Right renal cortex interstitium (tissue), 3 donors: ENCODE results near the gene RPL35. TPM values are rescaled to one million over a fixed set of nuclear protein-coding genes. Genes with fewer than 3 reads are reported as not detected.

Source experiments
- DNase-seq, 3 donors: peaks; one replicate each; pipeline ENCODE4 v3.0.0-alpha.2; 2013; ENCODE audit warnings: low read depth in 3 of 3, low spot score in 2 of 3
- polyA plus RNA-seq, 3 donors: library from polyadenylated mRNA; unstranded; fragments of 120-200 nt; gene quantifications; one replicate each; pipeline ENCODE4 v1.2.1, GENCODE V29; 2013; ENCODE audit not compliant: insufficient read length in 3 of 3

Gene RPL35
- 100 to 1,000 TPM; 727 to 776 (median 751) TPM for polyA plus RNA-seq

DNA sequence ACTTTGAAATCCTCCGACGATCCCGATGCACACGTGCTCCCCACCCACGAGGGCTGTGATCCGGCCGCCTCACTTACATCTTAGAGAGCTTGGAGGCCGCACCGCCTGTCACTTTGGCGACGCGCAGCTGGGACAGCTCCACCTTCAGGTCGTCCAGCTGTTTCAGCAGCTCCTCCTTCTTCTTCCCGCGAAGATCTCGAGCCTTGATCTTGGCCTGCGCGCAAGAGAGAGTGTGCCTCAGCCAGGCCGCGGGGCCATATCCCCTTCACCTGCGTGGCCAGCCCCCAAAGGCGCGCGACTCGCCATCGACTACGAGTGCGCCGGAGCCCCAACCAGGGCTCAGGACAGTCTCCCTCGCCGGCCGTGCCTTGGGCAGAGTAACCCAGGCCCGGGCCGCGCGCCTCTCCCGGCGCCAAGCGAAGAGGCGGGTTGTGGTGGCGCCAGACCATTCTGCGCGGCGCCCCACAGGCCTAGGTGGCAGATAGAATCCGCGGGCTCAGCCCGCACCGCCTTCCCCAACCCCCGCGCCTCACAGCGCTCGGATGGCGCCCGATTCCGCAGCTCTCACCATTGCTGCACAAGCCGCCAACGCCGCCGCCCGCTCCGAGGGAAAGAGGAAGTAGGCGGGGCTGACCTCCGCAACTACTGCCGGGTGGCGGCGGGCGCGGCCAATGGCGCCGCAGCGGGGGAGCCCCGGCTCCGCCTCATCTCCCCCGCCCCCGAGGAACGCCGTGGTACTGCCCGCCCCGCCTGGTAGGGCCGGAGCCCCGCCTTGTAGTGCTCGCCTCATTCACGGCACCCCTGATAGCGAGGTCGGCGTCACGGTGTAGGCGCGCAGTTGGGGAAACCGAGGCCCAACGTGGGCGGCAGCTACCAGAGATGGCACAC is at the start of gene RPL35, which contains the start of gene ARPC5L:
RPL35 (minus strand) TSS at position 616 of the 888 bp plus-strand sequence; CDS start at position 571, 45 bp downstream.
ARPC5L (plus strand) TSS at position 789 of the 888 bp plus-strand sequence. CDS start 7,161 bp downstream, outside the sequence.
- DNase-seq, result peak; percentile 77 to 89 (median 82)

GRCh38 chr9:124908098-124908497 is 46.3 kb upstream of the RPL35 start:
- no peak for DNase-seq

GRCh38 chr9:124906966-124907365 is 45.2 kb upstream of the RPL35 start:
- no peak for DNase-seq

GRCh38 chr9:124899845-124900244 is 38.1 kb upstream of the RPL35 start:
- no peak for DNase-seq

GRCh38 chr9:124897570-124898460 is 36.1 kb upstream of the RPL35 start:
- DNase-seq, result no peak

DNA sequence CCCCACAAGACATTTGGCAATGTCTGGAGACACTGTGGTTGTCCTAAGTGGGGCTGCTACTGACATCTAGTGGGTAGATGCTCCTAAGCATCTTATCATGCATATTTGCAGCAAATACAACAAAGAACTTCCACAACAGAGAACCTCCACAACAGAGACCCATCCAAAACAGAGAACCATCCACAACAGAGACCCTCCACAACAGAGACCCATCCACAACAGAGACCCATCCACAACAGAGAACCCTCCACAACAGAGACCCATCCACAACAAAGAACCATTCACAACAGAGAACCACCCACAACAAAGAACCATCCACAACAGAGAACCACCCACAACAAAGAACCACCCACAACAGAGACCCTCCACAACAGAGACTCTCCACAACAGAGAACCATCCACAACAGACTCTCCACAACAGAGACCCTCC is 33.0 kb upstream of the RPL35 start:
- no peak for DNase-seq

- no peak for DNase-seq
These were observed 32.4 kb upstream of the RPL35 start for GRCh38 chr9:124894035-124894740.

DNA sequence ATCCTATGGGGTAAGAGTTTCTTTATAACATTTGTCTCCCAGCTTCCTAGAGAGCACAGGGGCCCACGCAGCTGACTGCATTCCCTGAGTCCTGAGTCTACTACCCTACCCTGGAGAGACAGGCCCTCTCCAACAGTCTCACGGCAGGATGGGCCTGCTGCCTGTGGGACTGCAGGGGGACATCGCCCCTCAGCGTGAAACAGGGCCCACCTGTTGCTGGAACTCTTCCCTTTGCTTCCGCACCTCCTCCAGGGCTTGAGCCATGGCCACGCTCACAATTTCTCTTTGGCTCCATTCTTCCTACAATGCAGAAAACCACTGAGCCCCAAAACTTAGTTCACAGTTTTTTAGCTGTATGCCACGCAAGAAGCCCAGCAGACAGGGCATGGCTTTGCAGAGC is 28.4 kb upstream of the RPL35 start:
- no peak for DNase-seq

- DNase-seq, result no peak
These were observed 27.2 kb upstream of the RPL35 start for GRCh38 chr9:124889006-124889405.

DNA sequence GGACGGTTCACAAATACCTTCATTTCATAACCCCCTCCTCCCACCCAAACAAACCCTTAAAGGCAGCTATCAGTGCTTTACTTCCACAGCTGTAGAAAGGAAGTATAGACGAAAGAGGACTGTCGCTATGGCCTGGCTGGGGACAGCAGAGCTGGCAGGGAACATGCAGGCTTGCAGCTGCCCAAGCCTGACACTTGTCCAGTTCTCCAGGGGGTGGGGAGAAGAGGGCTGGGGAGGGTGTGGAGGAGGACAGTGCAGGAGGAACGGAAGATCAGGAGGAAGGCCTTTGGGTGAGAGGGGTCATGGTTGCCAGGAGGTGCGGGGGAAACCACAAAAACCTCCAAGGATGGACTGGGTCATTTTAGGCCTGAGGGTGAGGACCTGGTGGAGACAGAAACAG is 26.1 kb upstream of the RPL35 start:
- DNase-seq, result no peak

- DNase-seq, result no peak
These were observed 25.2 kb upstream of the RPL35 start for GRCh38 chr9:124886866-124887492.

GRCh38 chr9:124886461-124886860 is 24.7 kb upstream of the RPL35 start:
- no peak for DNase-seq

DNA sequence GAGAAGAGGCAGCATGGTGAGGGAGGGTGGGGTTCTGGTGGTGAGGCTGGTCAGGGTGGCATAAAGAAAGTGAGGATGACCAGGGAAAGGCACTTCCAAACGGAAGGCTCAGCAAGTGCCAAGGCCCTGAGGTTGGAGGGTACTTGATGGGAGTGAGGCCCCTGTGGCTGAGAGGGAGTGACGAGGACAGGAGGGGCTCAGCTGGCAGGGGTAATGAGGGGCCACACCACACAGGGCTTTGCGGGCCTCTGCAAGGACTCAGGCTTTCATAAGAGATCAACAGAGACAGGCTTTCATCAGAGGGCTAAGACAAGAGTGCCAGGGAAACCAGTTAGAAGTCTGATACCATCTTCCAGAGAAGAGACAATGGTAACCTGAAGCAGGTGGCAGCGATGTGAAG is 23.8 kb upstream of the RPL35 start:
- no peak for DNase-seq

DNA sequence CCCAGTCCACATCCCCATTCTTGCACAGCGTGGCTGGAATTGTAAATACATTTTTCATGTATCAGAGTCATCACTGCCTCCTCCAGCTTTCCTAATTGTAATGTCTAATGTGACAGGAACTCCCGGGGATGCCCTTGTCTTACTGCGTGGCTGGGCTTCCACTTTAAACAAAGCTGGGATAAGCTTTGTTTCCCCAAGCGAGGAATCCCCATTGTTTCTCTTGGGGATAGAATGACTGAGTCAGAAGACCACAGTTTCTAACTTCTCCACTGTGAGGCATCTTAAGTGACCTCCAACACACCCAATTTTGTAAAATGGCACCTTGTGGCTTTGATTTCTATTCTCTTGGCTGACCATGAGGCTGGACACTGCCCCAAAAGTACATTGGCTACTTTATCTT is 22.6 kb upstream of the RPL35 start:
- no peak for DNase-seq

GRCh38 chr9:124882231-124882630 is 20.5 kb upstream of the RPL35 start:
- DNase-seq, result no peak

- DNase-seq, result no peak
These were observed 19.5 kb upstream of the RPL35 start for GRCh38 chr9:124881138-124881743.

DNA sequence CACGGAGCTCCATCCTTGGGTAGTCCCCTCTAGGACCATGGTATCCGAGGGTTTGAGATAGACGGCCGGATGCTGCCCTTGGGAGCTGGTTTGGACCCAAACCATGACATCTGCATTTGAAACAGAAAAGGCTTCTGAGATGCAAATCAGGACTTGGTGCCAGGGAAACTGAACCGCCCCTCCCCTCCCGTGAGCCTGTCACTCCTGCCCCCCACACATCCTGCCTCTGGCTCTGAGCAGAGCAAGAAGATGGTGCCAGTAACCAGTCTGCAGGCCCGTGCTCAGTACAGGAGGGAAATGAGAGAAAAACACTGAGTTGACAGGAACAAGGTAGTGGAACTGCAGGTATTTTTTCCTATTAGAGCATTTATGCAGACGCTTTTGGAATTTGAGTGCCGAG is 18.7 kb upstream of the RPL35 start:
- no peak for DNase-seq

- DNase-seq, result no peak
These were observed 17.5 kb upstream of the RPL35 start for GRCh38 chr9:124879226-124879625.

DNA sequence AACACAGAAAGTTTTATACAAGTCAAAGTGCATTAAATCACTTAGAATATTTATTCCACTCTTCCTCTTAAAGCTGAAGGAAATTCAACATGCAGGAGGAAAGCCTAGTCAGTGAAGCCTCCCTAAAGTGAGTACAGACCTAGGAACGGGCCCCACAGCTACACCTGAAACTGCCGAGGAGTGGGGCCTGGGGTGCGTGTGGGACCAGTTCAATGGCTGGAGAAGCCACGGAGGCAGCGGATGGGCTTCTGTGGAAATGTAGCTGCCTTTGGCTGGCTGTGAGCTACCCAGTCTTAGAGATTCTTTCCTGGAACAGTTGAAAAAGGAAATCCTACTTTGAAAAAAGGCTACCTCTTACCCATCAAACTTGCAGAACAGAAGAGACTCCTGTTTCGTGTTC is 16.8 kb upstream of the RPL35 start:
- DNase-seq, result no peak

DNA sequence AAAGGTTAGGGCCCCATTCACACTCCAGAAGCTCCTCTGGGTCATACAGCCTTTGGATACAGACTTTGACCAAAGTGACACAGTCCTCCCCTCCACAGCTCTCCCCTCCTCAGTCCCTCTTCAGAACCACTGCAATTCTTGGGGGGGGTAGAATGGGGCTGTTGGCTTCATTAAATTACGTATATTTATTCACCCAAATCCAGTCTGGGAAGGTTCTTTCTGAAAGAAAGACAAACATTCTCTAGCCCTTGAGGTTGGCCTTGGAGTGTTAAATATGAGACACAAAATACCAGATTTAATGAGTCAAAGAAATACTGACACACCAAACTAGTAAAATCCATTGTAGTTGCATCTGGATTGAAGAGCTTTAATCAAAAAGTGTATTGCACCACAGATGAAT is 16.3 kb upstream of the RPL35 start:
- DNase-seq, result no peak
